ENCODE results near the gene FOXD1.
"Not testable (repeated sequence)": the region's sequence is repeated elsewhere in the genome, so short reads cannot be mapped to it uniquely, and the experiment has no call there.

FOXD1 gene
- long read RNA-seq, donor 1, transcript FOXD1-202 (1 exons, 2,272 nt) = major isoform, 24 of 26 reads
- long read RNA-seq, donor 1, partial matches to known transcripts = 0 of 26 reads
- long read RNA-seq, donor 1, other reads (novel, unspliced or antisense) = 0 of 26 reads
- long read RNA-seq, donor 2, transcript FOXD1-202 (1 exons, 2,272 nt) = major isoform, 15 of 17 reads
- long read RNA-seq, donor 2, partial matches to known transcripts = 0 of 17 reads
- long read RNA-seq, donor 2, other reads (novel, unspliced or antisense) = 0 of 17 reads
- long read RNA-seq, donor 3, transcript FOXD1-202 (1 exons, 2,272 nt) = major isoform, 5 of 5 reads
- long read RNA-seq, donor 3, partial matches to known transcripts = 0 of 5 reads
- long read RNA-seq, donor 3, other reads (novel, unspliced or antisense) = 0 of 5 reads
- long read RNA-seq, donor 4, transcript FOXD1-202 (1 exons, 2,272 nt) = major isoform, 26 of 26 reads
- long read RNA-seq, donor 4, partial matches to known transcripts = 0 of 26 reads
- long read RNA-seq, donor 4, other reads (novel, unspliced or antisense) = 0 of 26 reads
- long read RNA-seq, donor 5, transcript FOXD1-202 (1 exons, 2,272 nt) = major isoform, 23 of 23 reads
- long read RNA-seq, donor 5, partial matches to known transcripts = 0 of 23 reads
- long read RNA-seq, donor 5, other reads (novel, unspliced or antisense) = 0 of 23 reads
- long read RNA-seq, donor 6, transcript FOXD1-202 (1 exons, 2,272 nt) = major isoform, 19 of 19 reads
- long read RNA-seq, donor 6, partial matches to known transcripts = 0 of 19 reads
- long read RNA-seq, donor 6, other reads (novel, unspliced or antisense) = 0 of 19 reads
- long read RNA-seq, donor 7, transcript FOXD1-202 (1 exons, 2,272 nt) = major isoform, 36 of 38 reads
- long read RNA-seq, donor 7, partial matches to known transcripts = 0 of 38 reads
- long read RNA-seq, donor 7, other reads (novel, unspliced or antisense) = 0 of 38 reads
- long read RNA-seq, donor 8, transcript FOXD1-202 (1 exons, 2,272 nt) = major isoform, 20 of 21 reads
- long read RNA-seq, donor 8, partial matches to known transcripts = 0 of 21 reads
- long read RNA-seq, donor 8, other reads (novel, unspliced or antisense) = 0 of 21 reads

DNA sequence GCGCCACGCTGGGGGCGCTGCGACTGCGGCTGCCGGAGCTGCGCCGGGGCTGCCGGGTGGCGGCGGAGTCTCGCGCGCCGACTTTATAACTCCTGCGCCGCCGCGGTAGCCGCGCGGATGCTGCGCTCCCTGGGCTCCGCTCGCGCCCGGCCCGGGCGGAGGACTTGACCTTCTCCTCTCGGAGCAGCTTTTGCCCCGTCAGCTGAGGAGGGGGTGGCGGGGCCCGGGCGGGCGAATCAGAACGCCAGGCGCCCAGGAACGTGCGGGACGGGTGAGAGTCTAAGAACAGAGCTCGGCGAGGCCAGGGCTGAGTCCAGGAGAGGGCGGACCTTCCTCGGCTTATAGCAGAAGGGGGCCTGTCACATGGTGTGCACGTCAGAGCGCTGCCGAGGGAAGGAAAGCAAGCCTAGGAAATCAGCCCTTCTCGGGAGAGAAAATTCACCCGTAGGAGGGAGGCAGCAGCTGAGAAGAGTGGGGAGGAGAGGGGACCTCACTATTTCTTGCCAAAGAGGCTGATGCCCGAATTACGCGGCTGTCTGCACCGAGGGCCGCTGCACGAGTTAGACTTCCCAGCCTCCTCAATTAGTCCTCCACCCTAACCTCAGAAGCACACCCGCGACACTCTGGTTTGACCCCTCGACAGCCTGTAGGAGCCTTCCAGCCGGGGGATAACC lies at the start of gene FOXD1:
Gene FOXD1, minus strand, starts transcription at position 315 of the 674 bp plus-strand sequence. CDS start 415 bp downstream, outside the sequence.
- peak; percentile 94 for DNase-seq

DNA sequence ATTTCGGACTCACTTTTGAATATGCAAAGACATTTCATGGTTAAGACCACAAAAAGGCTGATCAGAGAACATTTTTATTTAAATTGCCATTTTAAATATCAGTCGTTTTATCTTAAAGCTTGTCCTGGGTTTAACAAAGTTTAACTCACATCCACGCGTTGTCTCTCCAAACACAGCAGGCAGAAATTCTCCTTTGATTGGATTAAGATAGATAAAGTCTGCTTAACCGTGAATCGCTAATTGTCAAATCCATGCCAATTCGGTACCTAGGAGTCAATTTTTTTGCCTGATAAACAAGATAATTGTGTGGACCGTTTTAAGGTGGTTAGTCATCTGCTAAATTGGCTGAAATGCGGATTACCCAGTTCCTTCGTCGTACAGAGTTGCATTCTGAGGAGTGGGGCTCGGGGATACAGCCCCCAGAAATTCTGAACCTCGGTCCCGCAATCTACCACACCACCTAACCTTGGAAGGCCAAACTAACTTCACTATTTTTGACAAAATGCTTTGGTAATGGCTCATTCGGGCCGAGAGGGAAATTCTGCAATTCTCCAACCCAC lies 49.0 kb upstream of the FOXD1 start:
- DNase-seq = no peak

DNA sequence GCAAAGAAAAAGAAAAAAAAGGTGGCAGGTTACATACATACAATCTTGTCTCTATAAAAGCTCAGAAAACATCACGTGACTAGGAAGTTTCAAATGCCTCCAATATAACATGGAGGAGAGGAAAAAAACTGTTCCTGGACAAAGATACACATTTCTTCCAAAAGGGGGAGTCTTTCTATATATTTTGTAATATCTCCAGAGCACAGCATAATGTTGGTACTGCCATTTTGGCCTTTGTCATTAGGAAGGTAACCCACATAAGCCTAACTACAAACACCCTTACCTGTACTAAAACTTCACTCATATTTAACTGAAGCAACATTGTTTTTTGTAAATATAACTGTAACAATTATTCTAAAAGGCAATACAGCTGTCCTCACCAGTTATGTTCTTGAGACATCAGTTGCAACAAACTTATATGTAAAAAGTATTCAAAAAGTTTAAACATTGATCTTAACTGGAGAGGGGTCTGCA lies 48.4 kb upstream of the FOXD1 start:
- DNase-seq = peak; percentile 31

DNA sequence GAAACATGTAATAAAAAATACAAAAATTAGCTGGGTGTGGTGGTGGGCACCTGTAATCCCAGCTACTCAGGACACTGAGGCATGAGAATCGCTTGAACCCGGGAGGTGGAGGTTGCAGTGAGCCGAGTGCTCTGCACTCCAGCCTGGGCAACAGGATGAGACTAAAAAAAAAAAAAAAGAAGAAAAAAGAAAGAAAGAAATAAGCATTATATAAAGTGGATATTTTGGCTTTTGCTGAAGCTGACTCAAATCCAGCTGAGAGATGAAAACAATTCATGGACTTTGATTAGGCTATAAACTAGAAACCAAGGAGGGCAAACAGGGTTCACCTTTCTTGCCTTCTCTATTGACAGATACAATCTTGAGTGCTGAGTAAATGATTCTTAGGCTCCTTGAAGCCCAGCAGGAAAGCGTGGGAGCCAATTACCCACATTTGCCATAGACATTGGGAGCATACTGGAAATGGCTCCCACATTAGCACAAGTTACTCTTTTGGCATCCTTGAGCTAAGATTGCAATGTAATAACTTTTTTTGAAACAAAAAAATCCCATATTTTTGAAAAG lies 47.3 kb upstream of the FOXD1 start:
- no peak for DNase-seq

DNA sequence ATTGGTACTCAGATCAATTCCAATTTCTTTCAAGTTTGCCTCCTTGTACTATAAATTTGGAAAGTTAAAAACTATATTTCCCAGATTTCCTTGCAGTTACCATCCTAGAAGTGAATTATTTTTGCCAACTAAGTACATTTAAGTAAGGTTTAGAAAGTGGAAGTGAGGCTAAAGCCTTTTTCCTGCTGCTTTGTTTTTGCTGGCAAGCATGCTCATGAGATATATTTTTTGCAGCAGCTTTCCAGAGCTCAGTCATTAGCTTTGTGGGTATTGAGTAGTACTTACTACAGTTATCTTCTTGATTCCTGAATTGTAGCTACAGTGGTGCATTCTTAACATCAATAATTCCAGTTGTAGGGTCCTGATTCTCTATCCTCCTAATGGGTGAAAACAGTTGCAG lies 46.1 kb upstream of the FOXD1 start:
- no peak for DNase-seq

DNA sequence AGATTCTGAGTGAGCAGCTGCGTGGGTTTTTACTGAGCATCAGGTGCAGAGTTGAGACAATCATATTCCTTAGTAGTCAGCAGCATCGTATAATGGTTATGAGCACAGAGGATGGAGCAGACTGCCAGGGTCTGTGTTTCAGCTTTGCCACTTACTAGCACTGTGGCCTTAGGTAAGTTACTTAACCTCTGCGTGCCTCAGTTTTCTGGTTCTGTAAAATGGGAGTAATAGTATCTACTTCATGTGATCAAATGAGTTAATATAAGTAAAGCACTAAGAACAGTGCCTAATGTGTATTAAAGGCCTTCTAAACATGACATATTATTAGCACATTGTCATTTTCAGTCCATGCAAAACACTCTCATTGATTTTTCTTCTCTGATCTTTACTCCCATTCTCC lies 44.8 kb upstream of the FOXD1 start:
- DNase-seq = no peak

DNA sequence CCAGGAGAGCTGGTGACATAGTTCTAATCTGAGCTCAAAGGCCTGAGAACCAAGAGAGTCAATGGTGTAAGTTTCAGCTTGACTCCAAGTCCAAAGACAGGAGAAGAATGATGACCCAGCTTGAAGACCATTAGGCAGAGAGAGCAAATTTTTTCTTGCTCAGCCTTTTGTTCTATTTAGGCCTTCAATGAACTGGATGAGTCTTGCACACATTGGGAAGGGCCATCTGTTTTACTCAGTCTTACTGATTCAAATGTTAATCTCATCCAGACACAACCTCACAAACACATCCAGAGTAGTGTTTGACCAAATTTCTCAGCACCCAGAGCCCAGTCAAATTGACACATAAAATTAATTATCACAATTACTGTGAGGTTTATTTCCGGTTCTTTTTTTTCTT lies 42.6 kb upstream of the FOXD1 start:
- no peak for DNase-seq

DNA sequence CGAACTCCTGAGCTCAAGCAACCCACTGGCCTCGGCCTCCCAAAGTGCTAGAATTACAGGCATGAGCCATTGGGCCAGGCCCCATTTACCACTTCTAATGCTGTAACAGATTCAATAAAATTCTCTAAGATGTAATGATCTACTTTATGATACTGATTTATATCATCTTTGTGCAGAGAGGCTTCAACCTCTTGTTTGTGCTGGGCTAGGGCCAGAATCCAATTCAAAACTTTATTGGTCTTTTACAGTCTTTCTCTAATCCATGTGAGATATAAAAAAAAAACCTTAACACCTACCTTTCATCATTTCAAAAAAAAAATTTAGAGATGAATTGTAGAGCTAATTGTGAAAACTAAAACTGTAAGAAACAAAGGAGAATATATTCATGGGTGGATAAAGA lies 41.5 kb upstream of the FOXD1 start:
- no peak for DNase-seq

DNA sequence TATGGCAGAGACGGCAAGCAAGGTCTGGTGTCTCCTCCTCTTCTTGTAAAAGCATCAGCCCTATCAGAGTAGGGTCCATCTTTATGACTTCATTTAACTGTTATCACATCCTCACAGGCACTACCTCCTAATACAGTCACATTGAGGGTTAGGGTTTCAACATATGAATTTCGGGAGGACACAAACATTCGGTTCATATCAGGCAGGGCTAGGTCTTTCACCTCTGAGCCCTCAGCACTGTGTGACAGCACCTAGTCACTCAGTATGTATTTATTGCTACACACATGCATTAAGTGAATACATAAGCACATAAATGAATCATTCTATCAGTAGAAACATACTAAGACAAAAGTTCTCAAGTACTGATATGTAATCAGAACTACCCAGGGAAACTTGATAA lies 40.2 kb upstream of the FOXD1 start:
- no peak for DNase-seq

DNA sequence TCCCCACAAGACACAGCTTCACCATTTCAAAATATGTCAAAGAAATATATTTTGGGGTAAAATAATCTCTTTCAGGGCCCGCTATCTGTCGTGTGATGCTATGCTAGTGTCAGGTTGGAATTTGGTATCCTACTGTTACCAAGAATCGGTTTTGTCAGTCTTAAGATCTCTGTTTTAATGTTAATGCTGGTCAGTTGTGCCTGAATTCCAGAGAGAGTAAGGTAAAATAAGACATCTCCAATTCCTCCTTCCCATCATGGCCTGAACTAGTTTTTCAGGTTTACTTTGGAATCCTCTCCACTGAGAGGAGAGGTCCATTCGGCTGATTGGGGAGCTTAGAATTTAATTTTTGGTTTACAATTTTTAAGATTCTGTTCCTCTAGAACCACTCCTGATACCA lies 39.2 kb upstream of the FOXD1 start:
- DNase-seq = no peak

DNA sequence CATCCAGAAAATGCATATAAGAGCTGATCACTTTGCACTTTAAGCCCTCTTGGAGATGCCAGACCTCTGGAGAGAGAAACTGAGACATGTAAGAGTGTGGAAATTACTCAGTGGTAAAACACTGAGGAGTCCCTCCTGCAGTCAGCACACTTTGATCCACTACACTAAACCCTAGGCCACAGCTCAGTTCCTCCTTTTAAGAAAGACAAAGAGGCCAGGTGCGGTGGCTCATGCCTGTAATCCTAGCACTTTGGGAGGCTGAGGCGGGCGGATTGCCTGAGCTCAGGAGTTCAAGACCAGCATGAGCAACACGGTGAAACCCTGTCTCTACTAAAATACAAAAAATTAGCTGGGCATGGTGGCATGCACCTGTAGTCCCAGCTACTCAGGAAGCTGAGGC lies 38.7 kb upstream of the FOXD1 start:
- DNase-seq = not testable (repeated sequence)

DNA sequence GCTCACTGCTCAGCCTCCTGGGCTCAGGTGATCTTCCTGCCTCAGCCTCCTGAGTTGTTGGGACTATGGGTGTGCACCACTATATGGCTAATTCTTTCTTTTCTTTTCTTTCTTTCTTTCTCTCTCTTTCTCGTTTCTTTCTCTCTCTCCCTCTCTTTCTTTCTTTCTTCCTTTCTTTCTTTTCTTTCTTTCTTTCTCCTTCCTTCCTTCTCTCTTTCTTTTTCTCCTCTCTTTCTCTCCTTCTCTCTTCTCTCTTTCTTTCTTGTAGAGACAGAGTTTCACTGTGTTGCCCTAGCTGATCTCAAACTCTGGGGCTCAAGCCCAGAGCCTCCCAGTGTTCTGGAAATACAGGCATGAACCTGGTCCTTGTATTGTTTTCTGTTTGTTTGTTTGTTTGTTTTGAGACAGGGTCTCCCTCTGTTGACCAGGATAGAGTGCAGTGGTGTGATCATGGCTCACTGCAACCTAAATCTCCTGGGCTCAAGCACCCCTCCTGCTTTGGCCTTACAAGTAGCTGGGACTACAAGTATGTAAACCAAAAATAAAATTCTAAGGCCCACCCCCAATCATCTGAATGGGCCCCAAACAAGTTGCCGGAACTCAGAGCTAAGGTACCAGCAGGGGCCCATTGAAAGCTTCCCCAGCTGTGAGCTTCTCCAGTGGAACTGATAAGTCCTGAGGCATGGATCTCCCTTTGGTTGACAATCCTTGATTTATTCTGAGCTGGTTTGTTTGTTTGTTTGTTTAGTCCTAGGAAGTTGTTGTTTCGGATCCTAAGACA lies 37.7 kb upstream of the FOXD1 start:
- DNase-seq = no peak

DNA sequence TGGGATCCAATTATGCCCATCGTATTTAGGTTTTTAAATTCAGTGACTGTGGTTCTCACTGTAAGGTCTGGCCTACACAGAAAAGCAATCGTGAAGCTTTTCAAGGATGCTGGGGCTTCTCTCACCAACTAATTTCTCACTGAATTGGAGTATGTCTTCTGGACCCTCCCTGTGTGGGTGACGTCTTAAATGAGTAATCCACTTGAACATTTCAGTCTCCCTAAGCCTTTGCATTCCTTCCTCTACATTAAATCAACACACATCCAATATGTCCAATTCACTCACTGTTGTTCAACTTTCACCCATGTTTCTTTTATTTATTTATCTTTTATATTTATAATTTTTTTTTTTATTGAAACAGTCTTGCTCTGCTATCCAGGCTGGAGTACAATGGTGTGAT lies 37.1 kb upstream of the FOXD1 start:
- no peak for DNase-seq

DNA sequence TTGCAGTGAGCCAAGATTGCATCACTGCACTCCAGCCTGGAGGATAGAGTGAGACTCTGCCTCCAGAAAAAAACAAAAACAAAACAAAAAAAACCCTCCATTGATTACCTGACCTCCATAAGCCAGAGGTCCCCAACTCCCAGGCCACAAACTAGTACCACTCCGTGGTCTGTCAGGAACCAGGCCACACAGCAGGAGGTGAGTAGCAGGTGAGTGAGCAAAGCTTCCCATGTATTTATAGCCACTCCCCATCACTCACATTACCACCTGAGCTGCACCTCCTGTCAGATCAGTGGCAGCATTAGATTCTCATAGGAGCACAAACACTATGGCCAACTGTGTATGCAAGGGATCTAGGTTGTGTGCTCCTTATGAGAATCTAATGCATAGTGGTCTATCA lies 35.9 kb upstream of the FOXD1 start:
- no peak for DNase-seq

DNA sequence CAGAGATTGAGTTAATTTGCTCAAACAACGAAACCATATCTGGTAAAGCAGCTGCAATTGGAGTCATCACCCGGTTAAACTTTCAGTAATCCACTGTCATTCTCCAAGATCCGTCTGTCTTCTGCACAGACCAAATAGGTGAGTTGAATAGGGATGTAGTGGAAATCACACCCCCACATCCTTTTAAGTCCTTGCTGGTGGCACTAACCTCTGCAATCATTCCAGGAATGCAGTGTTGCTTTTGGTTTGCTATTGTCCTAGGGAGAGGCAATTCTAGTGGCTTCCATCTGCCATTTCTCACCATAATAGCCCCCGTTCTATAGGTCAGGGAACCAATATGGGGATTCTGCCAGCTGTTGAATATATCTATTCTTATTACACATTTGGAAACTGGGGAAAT lies 35.1 kb upstream of the FOXD1 start:
- no peak for DNase-seq

DNA sequence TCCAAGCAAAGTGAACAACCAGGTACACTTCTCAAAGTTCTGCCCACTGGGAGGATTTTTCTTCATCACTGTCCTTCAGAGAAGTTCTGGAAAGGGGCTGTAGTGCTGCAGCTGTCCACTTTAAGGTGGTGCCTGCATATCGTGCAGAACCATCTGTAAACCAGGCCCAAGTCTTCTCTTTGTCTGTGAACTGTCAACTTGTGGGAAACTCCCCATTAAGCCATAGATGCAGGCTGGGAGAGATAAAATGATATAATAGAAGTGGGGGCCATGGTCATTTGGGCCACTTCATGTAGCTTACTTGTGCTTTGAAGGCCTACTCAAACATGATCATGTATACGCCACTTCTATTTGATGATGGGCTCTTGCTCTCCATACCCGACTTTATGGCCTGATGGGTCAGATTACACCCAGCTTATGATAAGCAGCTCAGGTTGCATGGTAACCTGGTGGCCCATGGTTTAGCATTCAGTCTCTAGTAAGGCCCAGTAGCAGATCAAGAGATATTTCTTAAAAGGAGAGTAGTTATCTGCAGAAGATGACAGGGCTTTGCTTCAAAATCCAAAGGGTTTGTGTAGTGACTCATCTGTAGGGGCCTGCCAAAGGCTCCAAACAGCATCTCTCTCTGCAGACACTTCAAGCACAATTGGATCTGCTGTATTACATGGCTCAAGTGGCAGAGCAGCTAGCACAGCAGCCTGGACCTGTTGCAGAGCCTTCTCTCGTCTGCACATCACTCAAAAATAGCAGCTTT lies 34.0 kb upstream of the FOXD1 start:
- no peak for DNase-seq

DNA sequence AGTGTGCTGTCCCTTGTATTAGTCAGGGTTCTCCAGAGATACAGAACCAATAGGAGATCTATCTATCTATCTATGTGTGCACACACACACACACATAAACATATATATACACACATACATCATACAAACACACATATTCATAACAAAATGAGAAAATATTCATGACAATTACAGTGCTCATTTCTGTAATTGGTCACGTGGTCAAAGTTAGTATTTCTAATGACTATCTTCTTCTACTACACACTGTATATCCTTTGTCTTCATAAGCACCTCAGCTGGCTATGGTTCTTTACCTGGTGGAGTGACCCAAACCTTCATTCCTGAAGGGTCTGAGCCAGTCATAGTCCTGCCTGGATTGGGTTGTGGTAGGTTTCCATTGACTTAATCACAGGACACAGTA lies 31.9 kb upstream of the FOXD1 start:
- no peak for DNase-seq

DNA sequence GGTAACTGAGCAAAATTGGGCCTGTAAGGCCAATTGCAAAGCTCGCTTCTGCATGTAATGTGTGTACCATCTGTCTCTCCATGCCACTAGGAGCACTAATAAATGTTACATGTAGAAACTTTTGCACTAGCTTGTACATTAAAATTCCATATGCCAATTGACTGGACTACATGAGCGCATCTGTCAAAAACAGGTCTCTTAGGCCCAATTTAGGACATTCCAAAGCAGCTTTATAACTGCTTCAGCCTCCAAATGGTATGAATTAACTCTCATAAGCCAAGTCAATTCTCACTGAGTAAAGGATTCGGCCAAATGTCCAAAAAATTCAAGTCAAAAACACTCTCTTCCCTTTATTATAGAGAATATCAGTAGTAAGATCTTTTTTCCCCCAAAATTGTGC lies 23.5 kb upstream of the FOXD1 start:
- DNase-seq = no peak

DNA sequence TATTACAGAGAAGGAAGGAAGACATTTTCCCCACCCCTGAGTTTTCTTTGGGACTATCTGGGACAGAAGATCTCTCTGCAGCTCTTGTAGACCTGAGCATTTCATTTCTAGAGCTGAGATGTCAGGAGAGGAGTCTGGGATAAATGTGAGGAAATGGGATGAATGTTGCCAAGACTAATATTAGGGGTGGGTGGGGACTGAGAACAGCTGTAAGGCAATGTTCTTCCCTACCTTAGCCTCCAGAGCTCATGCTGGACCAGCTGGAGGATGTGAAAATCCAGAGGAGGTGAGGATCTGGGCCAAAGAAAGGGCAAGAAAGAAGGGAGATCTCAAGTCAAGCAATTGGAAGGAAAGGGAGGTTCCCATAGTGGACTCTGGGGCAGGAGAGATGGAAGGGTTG lies 23.1 kb upstream of the FOXD1 start:
- no peak for DNase-seq

DNA sequence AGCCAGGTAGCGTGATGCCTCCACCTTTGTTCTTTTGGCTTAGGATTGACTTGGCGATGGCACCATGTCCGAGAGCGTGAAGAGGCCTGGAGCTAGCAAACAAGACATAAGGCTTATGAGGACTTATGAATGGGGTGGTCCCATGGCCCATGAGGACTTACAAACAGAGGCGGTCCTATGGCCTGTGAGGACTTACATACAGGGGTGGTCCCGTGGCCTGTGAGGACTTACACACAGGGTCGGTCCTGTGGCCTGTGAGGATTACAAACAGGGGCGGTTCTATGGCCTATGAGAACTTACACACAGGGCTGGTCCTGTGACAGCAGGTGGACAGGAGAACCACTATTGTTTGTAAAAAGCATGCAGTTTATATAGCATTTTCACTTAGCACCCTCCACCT lies 21.3 kb upstream of the FOXD1 start:
- DNase-seq = no peak
